ENCODE data around the gene TCEAL5. TPM values are rescaled to one million over a fixed set of nuclear protein-coding genes. Genes with fewer than 3 reads are reported as not detected.

The TCEAL5 gene
- total and polyA plus RNA-seq, 2 of the 13 experiments (the other 11 are each of a cell fraction or from before 2014, with no cell fraction given) = not detected

- TF ChIP-seq HHEX (CRISPR knock-in tag; IDR thresholded peaks at IDR 0.05) (no peak), SYNCRIP (IDR thresholded peaks at IDR 0.05; ENCODE audit: insufficient read depth, low read depth, low read length) (no peak), ZFY (CRISPR knock-in tag; IDR thresholded peaks at IDR 0.05) (no peak), ZNF737 (CRISPR knock-in tag; IDR thresholded peaks at IDR 0.05; ENCODE audit: borderline replicate concordance) (no peak), ZBTB25 (CRISPR knock-in tag; IDR thresholded peaks at IDR 0.05) (no peak), NCOA2 (CRISPR knock-in tag; IDR thresholded peaks at IDR 0.05) (no peak), POLR2G (IDR thresholded peaks at IDR 0.05; ENCODE audit: low read depth, low read length) (no peak), ZNF674 (CRISPR knock-in tag; IDR thresholded peaks at IDR 0.05; ENCODE audit: low read depth) (no peak), ZFYVE20 (CRISPR knock-in tag; IDR thresholded peaks at IDR 0.05; ENCODE audit: borderline replicate concordance, low read depth) (no peak)
Observed at GRCh38 chrX:103274284-103274683, 2.3 kb downstream of the TCEAL5 start (continued).

GRCh38 chrX:103258275-103258674, 18.3 kb downstream of the TCEAL5 start:
- in situ Hi-C loops (cut with HindIII; ENCODE audit: extremely low pct_ligation_motif_present, low pct_unique_long_range_greater_than_20kb) (no loop called here), intact Hi-C loops (cut with micrococcal nuclease; ENCODE audit: unreplicated experiment) (no loop called here)
- no peak overlapping the region for H3K4me3 ChIP-seq (replicated peaks in 1 of 3; ENCODE audit: insufficient read depth in 1 of 3, low read depth in 2 of 3, low read length in 3 of 3)
- ChIA-PET CTCF (ENCODE audit: low intra/inter-chr PET ratio, low total read pairs) (no interaction called here), POLR2A (no interaction called here)
- H3K27ac ChIP-seq (ENCODE audit: extremely low read length, insufficient read depth, low read length) = peak overlapping the region; percentile 55
- no peak overlapping the region for H3K4me2 ChIP-seq (ENCODE audit: low read depth, low read length)
- no peaks in the 10 kb centered on the region for H3K27me3 ChIP-seq (ENCODE audit: control insufficient read depth in 1 of 2, insufficient read depth in 2 of 2, low read length in 2 of 2)
- peaks cover 50% of the 10 kb centered on the region for H3K4me1 ChIP-seq (ENCODE audit: insufficient read depth, low read length)
- H2AFZ ChIP-seq (ENCODE audit: low read length) = no peak overlapping the region
- no peaks in the 10 kb centered on the region for H3K9me3 ChIP-seq (ENCODE audit: low read length)
- no peaks in the 10 kb centered on the region for H3K79me2 ChIP-seq (ENCODE audit: insufficient read depth, low read length)
- no peaks in the 10 kb centered on the region for H4K20me1 ChIP-seq (ENCODE audit: insufficient read depth, low read length)
- no peak overlapping the region for H3K9ac ChIP-seq (ENCODE audit: insufficient read depth, low read depth, low read length)
- no peak for ATAC-seq
- no peak for FAIRE-seq
- BruUV-seq (replicated peaks) = no TSS peak
- no peaks in the 10 kb centered on the region for H3K36me3 ChIP-seq (replicated peaks in 1 of 2; ENCODE audit: control insufficient read depth in 1 of 2, insufficient read depth in 2 of 2, low read length in 2 of 2)
- DNase-seq (ENCODE audit: low spot score) = no peak
- TF ChIP-seq PAXIP1 (CRISPR knock-in tag; conservative IDR thresholded peaks at IDR 0.05) (0 out of 2 replicates have a peak, but pooled peaks have one; percentile 29), NFE2L2 (IDR thresholded peaks at IDR 0.05; ENCODE audit: low read length) (no peak), HNF4G (IDR thresholded peaks at IDR 0.05; ENCODE audit: borderline replicate concordance, low read depth, low read length) (0 out of 2 replicates have a peak, but pooled peaks have one; percentile 22), HNF4G (CRISPR knock-in tag; IDR thresholded peaks at IDR 0.05; ENCODE audit: borderline replicate concordance, low read depth) (no peak), ARID5B (CRISPR knock-in tag; IDR thresholded peaks at IDR 0.05) (0 out of 2 replicates have a peak, but pooled peaks have one; percentile 17), ATF7-NPFF (CRISPR knock-in tag; IDR thresholded peaks at IDR 0.05; ENCODE audit: low read depth) (no peak), MZF1 (CRISPR knock-in tag; IDR thresholded peaks at IDR 0.05; ENCODE audit: borderline replicate concordance) (no peak)
